A549 (cell line): Measurements from ENCODE around the gene ADTRP.

Experiments used
- CTCF ChIP-seq: fragments of >200 bp; sonication (Bioruptor Twin); formaldehyde crosslinking; IDR thresholded peaks from 3 replicates; pipeline ENCODE4 v1.5.1; 2016
- MYC ChIP-seq: IDR thresholded peaks from 2 replicates; pipeline ENCODE4 v1.6.1; 2012; ENCODE audit warnings: mild to moderate bottlenecking, inconsistent platforms, low read length, improper control_type of control experiment, borderline replicate concordance
- POLR2A ChIP-seq: IDR thresholded peaks from 2 replicates; pipeline ENCODE4 v1.6.1; 2012; ENCODE audit warnings: mild to moderate bottlenecking, low read length
- POLR2AphosphoS2 ChIP-seq: conservative IDR thresholded peaks from 2 replicates; pipeline ENCODE4 v1.6.1; 2012; ENCODE audit warnings: low read length, improper control_type of control experiment, inconsistent platforms
- REST ChIP-seq: fragments of 200-600 bp; sonication (generic); IDR thresholded peaks from 2 replicates; pipeline ENCODE4 v1.6.1; 2016; ENCODE audit warnings: antibody characterized with exemption, mild to moderate bottlenecking, moderate library complexity
- ZSCAN20 ChIP-seq: fragments of 250-450 bp; sonication (Bioruptor Pico); IDR thresholded peaks from 2 replicates; pipeline ENCODE4 v1.8.0; 2022; ENCODE audit warnings: mild to moderate bottlenecking, moderate library complexity

- TF ChIP-seq ZSCAN20 = no peak
- TF ChIP-seq REST = no peak
- TF ChIP-seq CTCF = no peak
- TF ChIP-seq POLR2AphosphoS2 = no peak
- no peak for TF ChIP-seq POLR2A
- TF ChIP-seq MYC = no peak
These were observed 16.6 kb downstream of the ADTRP start for GRCh38 chr6:11761744-11762620.
